VCaP (cell line): ENCODE results near the gene AMMECR1.

Source experiments
- H3K27ac ChIP-seq: fragments of 450-650 bp; 2 replicates; pipeline ENCODE4 v1.5.1; 2017
- TF ChIP-seq, protein P1 (sequence below): fragments of 450-650 bp; conservative IDR thresholded peaks from 2 replicates; pipeline ENCODE4 v1.5.1; 2017; ENCODE audit warnings: mild to moderate bottlenecking, moderate library complexity

AMMECR1 gene

DNA sequence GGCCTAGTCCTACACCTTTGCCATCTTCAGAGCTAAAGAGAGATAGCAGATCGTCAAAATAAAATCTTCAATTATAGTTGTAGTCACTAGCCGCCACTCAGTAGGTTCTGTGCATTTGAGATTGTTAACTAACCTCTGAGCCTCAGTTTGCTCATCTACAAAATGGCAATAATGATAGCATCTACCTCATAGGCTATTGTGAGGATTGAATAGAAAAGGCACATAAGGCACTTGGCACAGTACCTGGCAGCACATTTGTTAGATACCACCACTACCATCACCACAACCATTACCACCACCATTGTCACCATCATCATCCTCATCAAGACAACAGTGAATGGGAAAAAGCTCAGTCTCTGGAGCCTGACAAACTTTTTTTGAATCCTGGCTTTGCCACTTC lies 134.6 kb downstream of the AMMECR1 start:
- H3K27ac ChIP-seq: no peak overlapping the region
- TF ChIP-seq, protein P1, sequence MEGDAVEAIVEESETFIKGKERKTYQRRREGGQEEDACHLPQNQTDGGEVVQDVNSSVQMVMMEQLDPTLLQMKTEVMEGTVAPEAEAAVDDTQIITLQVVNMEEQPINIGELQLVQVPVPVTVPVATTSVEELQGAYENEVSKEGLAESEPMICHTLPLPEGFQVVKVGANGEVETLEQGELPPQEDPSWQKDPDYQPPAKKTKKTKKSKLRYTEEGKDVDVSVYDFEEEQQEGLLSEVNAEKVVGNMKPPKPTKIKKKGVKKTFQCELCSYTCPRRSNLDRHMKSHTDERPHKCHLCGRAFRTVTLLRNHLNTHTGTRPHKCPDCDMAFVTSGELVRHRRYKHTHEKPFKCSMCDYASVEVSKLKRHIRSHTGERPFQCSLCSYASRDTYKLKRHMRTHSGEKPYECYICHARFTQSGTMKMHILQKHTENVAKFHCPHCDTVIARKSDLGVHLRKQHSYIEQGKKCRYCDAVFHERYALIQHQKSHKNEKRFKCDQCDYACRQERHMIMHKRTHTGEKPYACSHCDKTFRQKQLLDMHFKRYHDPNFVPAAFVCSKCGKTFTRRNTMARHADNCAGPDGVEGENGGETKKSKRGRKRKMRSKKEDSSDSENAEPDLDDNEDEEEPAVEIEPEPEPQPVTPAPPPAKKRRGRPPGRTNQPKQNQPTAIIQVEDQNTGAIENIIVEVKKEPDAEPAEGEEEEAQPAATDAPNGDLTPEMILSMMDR: no peak

DNA sequence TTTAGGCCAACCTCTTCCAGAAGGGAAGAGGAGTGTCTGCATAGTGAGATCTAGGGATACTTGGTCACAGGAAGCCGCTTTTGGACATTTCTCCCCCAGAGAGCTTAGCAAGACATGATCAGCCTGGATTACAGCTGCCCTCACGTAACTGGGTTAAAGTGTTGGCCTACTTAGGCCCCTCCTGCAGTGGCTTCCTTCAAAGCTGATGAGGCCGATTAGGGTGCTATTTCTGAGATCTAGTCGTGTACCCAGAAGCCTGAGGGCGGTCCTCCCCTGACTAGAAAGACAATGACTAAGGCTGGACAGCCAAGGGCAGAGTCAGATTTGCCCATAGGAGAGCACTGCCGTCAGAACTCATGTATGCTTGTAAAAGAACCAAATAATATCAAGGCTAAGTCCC lies 135.0 kb downstream of the AMMECR1 start:
- no peak overlapping the region for H3K27ac ChIP-seq
- TF ChIP-seq, protein P1: no peak

DNA sequence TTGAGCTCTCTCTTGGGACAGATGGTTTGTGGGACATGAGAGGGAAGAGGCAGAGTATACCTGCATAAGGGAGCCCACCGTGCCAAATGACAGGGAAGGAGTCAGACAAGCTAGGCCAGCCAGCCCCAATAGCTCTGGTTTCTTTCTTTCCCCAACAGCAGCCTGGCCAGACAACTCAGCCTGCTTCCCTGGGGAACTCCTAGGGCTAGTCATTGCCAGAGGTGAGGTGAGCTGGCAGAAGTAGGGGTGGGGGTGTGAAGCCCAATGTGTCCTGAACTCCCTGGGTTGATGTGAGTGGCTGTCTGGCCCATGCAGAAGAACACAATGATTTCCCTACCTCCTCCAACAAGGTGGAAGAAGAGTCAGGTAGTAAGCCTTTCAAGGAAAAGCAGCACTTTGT lies 135.5 kb downstream of the AMMECR1 start:
- no peak overlapping the region for H3K27ac ChIP-seq
- TF ChIP-seq, protein P1: no peak

- TF ChIP-seq, protein P1: no peak
- H3K27ac ChIP-seq: no peak overlapping the region
Observed at GRCh38 chrX:110181459-110182137, 136.3 kb downstream of the AMMECR1 start.

DNA sequence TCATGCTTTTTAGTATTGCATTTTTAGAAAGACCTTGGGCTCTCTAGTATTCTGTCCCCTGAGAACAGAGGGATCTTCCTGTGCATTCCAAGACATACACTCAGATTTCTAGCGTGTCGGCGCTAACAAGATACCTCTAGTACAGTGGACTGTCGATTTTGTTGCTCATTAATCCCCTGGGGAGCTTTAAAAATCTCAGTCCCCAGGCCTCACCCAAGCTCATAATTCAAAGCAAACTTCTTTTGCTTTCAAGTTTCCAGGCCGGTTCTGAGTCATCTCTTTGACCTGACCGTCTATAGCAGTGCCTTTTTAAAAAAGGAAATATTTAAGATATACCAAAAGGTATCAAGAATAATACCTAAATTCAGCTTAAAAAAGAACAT lies 137.0 kb downstream of the AMMECR1 start:
- H3K27ac ChIP-seq: no peak overlapping the region
- TF ChIP-seq, protein P1: no peak

GRCh38 chrX:110180176-110180927 lies 137.5 kb downstream of the AMMECR1 start:
- TF ChIP-seq, protein P1: no peak
- no peak overlapping the region for H3K27ac ChIP-seq

DNA sequence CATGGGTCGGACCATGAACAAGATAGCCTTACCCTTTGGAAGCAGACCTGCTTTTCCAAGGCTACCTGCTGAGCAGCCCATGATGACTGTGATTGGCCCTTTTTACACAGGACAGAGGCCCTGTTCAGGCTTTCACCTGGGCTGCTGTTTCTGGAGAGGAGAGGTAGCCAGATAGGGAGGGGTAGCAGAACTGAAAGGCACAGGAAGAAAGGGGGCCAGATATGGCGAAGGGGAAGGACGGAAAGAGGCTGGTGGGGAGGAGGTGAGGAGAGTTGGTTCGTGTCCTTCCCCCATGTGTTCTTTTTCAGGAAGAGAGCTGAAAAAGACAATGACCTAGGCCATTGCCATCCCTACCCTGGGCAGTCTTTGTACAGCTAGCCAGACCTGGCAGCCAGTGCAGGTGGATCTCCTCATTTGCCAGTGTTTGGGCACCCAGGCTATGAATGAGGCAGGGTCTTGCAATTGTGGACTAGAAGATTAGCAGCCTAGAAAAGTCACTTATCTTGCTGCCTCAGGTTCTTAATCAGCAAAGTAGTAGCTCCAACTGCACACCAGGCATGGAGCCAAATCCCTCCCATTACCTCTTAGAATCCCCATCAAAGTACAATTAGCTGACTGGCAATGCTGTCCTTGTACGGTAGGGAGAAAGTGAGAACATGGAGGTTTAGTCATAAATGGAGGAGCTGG lies 139.6 kb downstream of the AMMECR1 start:
- no peak overlapping the region for H3K27ac ChIP-seq

More for the DNA sequence above, 139.6 kb downstream of the AMMECR1 start:
- TF ChIP-seq, protein P1: no peak
